Neural progenitor cell (in vitro differentiated cells): ENCODE results near the gene ZNF385A. TPM values are rescaled to one million over a fixed set of nuclear protein-coding genes. Genes with fewer than 3 reads are reported as not detected.

Source experiments
- DNase-seq: peaks from one replicate; pipeline ENCODE4 v3.0.0-alpha.2; 2016; ENCODE audit warnings: low spot score
- H2AFZ ChIP-seq: fragments of 200-600 bp; sonication (generic); replicated peaks from 2 replicates; pipeline ENCODE4 v1.6.1; 2016; ENCODE audit warnings: antibody characterized with exemption
- H3F3A ChIP-seq: fragments of 200-600 bp; sonication (generic); 2 replicates; pipeline ENCODE4 v1.6.1; 2016; ENCODE audit warnings: antibody characterized with exemption, low read depth
- H3K27ac ChIP-seq: fragments of 200-600 bp; sonication (generic); 2 replicates; pipeline ENCODE4 v1.5.1; 2016; ENCODE audit warnings: mild to moderate bottlenecking
- H3K27me3 ChIP-seq: fragments of 200-600 bp; sonication (generic); 2 replicates; pipeline ENCODE4 v1.6.1; 2016; ENCODE audit warnings: mild to moderate bottlenecking, moderate library complexity
- H3K36me3 ChIP-seq: fragments of 200-600 bp; sonication (generic); 2 replicates; pipeline ENCODE4 v1.5.1; 2016
- H3K4me1 ChIP-seq: fragments of 200-600 bp; sonication (generic); 2 replicates; pipeline ENCODE4 v1.6.1; 2016; ENCODE audit warnings: mixed run types
- H3K4me2 ChIP-seq: fragments of 200-600 bp; sonication (generic); 2 replicates; pipeline ENCODE4 v1.6.1; 2016
- H3K4me3 ChIP-seq: fragments of 200-600 bp; sonication (generic); 2 replicates; pipeline ENCODE4 v1.5.1; 2016
- H3K79me2 ChIP-seq: fragments of 200-600 bp; sonication (generic); 2 replicates; pipeline ENCODE4 v1.6.1; 2016; ENCODE audit warnings: low read depth
- H3K9ac ChIP-seq: fragments of 200-600 bp; sonication (generic); 2 replicates; pipeline ENCODE4 v1.6.1; 2016
- H3K9me3 ChIP-seq: fragments of 200-600 bp; sonication (generic); 2 replicates; pipeline ENCODE4 v1.5.1; 2016; ENCODE audit warnings: low read depth
- H4K20me1 ChIP-seq: fragments of 200-600 bp; sonication (generic); 2 replicates; pipeline ENCODE4 v1.6.1; 2016; ENCODE audit warnings: low read depth
- H3K27ac Mint-ChIP-seq: 3 replicates; pipeline ENCODE4 v1.8.0; 2021; ENCODE audit warnings: mixed read lengths
- H3K27me3 Mint-ChIP-seq: 2 replicates; pipeline ENCODE4 v1.8.0; 2022; ENCODE audit warnings: low read depth, mild to moderate bottlenecking, inconsistent platforms, moderate library complexity, mixed read lengths; ENCODE audit not compliant: insufficient read depth
- H3K36me3 Mint-ChIP-seq: 3 replicates; pipeline ENCODE4 v1.8.0; 2021; ENCODE audit warnings: mixed read lengths
- H3K4me1 Mint-ChIP-seq: 3 replicates; pipeline ENCODE4 v1.8.0; 2021; ENCODE audit warnings: mixed read lengths
- H3K4me3 Mint-ChIP-seq: 3 replicates; pipeline ENCODE4 v1.8.0; 2021; ENCODE audit warnings: mild to moderate bottlenecking, moderate library complexity, mixed read lengths
- H3K9me3 Mint-ChIP-seq: 3 replicates; pipeline ENCODE4 v1.8.0; 2020; ENCODE audit warnings: mixed read lengths
- CTCF ChIP-seq: fragments of 200-600 bp; sonication (generic); IDR thresholded peaks from 2 replicates; pipeline ENCODE4 v1.5.1; 2017; ENCODE audit warnings: antibody characterized with exemption, mild to moderate bottlenecking
- EZH2 ChIP-seq: fragments of 200-600 bp; sonication (generic); IDR thresholded peaks from 2 replicates; pipeline ENCODE4 v1.6.1; 2017; ENCODE audit warnings: antibody characterized with exemption, mild to moderate bottlenecking, moderate library complexity
- EZH2phosphoT487 ChIP-seq: fragments of 200-600 bp; sonication (generic); IDR thresholded peaks from 2 replicates; pipeline ENCODE4 v1.6.1; 2017; ENCODE audit warnings: antibody characterized with exemption
- total RNA-seq: library from RNA; depleted of rRNA; stranded (reverse); fragments of >200 nt; gene quantifications from 2 replicates; pipeline ENCODE4 v1.2.3, GENCODE V29; 2015; ENCODE audit warnings: low replicate concordance

The ZNF385A gene
- total RNA-seq, 1 donor from 2014 or later, result 6.2 TPM

GRCh38 chr12:54387114-54387467, 2.6 kb upstream of the ZNF385A start:
- no peak for DNase-seq
- Mint-ChIP-seq H3K27ac (no peak overlapping the region), H3K4me3 (no peak overlapping the region), H3K4me1 (peaks cover 68% of the 10 kb centered on the region), H3K9me3 (no peaks in the 10 kb centered on the region), H3K27me3 (no peaks in the 10 kb centered on the region), H3K36me3 (peaks cover 3% of the 10 kb centered on the region)
- TF ChIP-seq EZH2 (no peak), CTCF (no peak), EZH2phosphoT487 (no peak)
- H3K79me2 ChIP-seq, result peaks cover 29% of the 10 kb centered on the region
- H3K9ac ChIP-seq, result no peak overlapping the region
- H3K4me2 ChIP-seq, result peak overlapping the region; percentile 85
- H3K27ac ChIP-seq, result peak overlapping the region; percentile 5
- peaks cover 55% of the 10 kb centered on the region for H3F3A ChIP-seq
- H4K20me1 ChIP-seq, result peaks cover 42% of the 10 kb centered on the region
- H3K27me3 ChIP-seq, result no peaks in the 10 kb centered on the region
- H3K36me3 ChIP-seq, result no peaks in the 10 kb centered on the region
- peaks cover 71% of the 10 kb centered on the region for H3K4me1 ChIP-seq
- no peak overlapping the region for H3K4me3 ChIP-seq
- no peaks in the 10 kb centered on the region for H3K9me3 ChIP-seq
- no peak overlapping the region for H2AFZ ChIP-seq

GRCh38 chr12:54386403-54387113, 2.0 kb upstream of the ZNF385A start:
- H3K4me3 ChIP-seq, result no peak overlapping the region
- H2AFZ ChIP-seq, result no peak overlapping the region
- H3K27ac ChIP-seq, result peak overlapping the region; percentile 5
- no peaks in the 10 kb centered on the region for H3K27me3 Mint-ChIP-seq
- H3K36me3 Mint-ChIP-seq, result peaks cover 3% of the 10 kb centered on the region
- H3K4me2 ChIP-seq, result peak overlapping the region; percentile 85
- H4K20me1 ChIP-seq, result peaks cover 45% of the 10 kb centered on the region
- no peaks in the 10 kb centered on the region for H3K9me3 Mint-ChIP-seq
- no peak overlapping the region for H3K9ac ChIP-seq
- peaks cover 66% of the 10 kb centered on the region for H3K4me1 ChIP-seq
- H3K36me3 ChIP-seq, result no peaks in the 10 kb centered on the region
- H3K27me3 ChIP-seq, result no peaks in the 10 kb centered on the region
- H3K79me2 ChIP-seq, result peaks cover 29% of the 10 kb centered on the region
- peaks cover 58% of the 10 kb centered on the region for H3F3A ChIP-seq
- peaks cover 65% of the 10 kb centered on the region for H3K4me1 Mint-ChIP-seq
- peak overlapping the region; percentile 20 for H3K27ac Mint-ChIP-seq
- DNase-seq, result no peak
- no peaks in the 10 kb centered on the region for H3K9me3 ChIP-seq
- TF ChIP-seq EZH2phosphoT487 (no peak), EZH2 (no peak), CTCF (no peak)
- H3K4me3 Mint-ChIP-seq, result peak overlapping the region; percentile 4

- H3K4me3 Mint-ChIP-seq, result peak overlapping the region; percentile 22
- Histone ChIP-seq H3F3A (peaks cover 60% of the 10 kb centered on the region), H3K9me3 (no peaks in the 10 kb centered on the region), H3K27ac (no peak overlapping the region), H2AFZ (no peak overlapping the region), H3K4me2 (peak overlapping the region; percentile 85), H3K4me3 (peak overlapping the region; percentile 36), H3K27me3 (no peaks in the 10 kb centered on the region), H3K36me3 (no peaks in the 10 kb centered on the region), H3K4me1 (peaks cover 65% of the 10 kb centered on the region), H3K9ac (no peak overlapping the region), H4K20me1 (peaks cover 52% of the 10 kb centered on the region), H3K79me2 (peaks cover 29% of the 10 kb centered on the region)
- peaks cover 65% of the 10 kb centered on the region for H3K4me1 Mint-ChIP-seq
- peaks cover 3% of the 10 kb centered on the region for H3K36me3 Mint-ChIP-seq
- H3K27ac Mint-ChIP-seq, result no peak overlapping the region
- no peaks in the 10 kb centered on the region for H3K9me3 Mint-ChIP-seq
- TF ChIP-seq EZH2, result no peak
- no peak for TF ChIP-seq CTCF
- peak; percentile 68 for DNase-seq
- H3K27me3 Mint-ChIP-seq, result no peaks in the 10 kb centered on the region
These were observed 850 bp upstream of the ZNF385A start for GRCh38 chr12:54385251-54385914.
